ENCODE data around the gene WARS2.

Gene WARS2

GRCh38 chr1:119001181-119002027 is 139.0 kb downstream of the WARS2 start:
- TF ChIP-seq SIN3A (IDR thresholded peaks at IDR 0.05; ENCODE audit: borderline replicate concordance, insufficient read depth, low read length) = no peak
- no peak for TF ChIP-seq FOXP2 (optimal IDR thresholded peaks at IDR 0.05; ENCODE audit: borderline replicate concordance, extremely low read depth, extremely low read length, insufficient read depth)
- no peak for TF ChIP-seq POLR2AphosphoS5 (IDR thresholded peaks at IDR 0.05; ENCODE audit: low read depth, low read length)
- TF ChIP-seq, protein P1, sequence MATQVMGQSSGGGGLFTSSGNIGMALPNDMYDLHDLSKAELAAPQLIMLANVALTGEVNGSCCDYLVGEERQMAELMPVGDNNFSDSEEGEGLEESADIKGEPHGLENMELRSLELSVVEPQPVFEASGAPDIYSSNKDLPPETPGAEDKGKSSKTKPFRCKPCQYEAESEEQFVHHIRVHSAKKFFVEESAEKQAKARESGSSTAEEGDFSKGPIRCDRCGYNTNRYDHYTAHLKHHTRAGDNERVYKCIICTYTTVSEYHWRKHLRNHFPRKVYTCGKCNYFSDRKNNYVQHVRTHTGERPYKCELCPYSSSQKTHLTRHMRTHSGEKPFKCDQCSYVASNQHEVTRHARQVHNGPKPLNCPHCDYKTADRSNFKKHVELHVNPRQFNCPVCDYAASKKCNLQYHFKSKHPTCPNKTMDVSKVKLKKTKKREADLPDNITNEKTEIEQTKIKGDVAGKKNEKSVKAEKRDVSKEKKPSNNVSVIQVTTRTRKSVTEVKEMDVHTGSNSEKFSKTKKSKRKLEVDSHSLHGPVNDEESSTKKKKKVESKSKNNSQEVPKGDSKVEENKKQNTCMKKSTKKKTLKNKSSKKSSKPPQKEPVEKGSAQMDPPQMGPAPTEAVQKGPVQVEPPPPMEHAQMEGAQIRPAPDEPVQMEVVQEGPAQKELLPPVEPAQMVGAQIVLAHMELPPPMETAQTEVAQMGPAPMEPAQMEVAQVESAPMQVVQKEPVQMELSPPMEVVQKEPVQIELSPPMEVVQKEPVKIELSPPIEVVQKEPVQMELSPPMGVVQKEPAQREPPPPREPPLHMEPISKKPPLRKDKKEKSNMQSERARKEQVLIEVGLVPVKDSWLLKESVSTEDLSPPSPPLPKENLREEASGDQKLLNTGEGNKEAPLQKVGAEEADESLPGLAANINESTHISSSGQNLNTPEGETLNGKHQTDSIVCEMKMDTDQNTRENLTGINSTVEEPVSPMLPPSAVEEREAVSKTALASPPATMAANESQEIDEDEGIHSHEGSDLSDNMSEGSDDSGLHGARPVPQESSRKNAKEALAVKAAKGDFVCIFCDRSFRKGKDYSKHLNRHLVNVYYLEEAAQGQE (IDR thresholded peaks at IDR 0.05; ENCODE audit: insufficient read depth in 1 of 2, low read depth in 2 of 2, low read length in 2 of 2) = no peak
- no peak for TF ChIP-seq TAF1 (IDR thresholded peaks at IDR 0.05; ENCODE audit: borderline replicate concordance, insufficient read depth, low read length)

GRCh38 chr1:119000371-119001180 is 139.9 kb downstream of the WARS2 start:
- TF ChIP-seq TAF1 (IDR thresholded peaks at IDR 0.05; ENCODE audit: borderline replicate concordance, insufficient read depth, low read length) = no peak
- no peak for TF ChIP-seq POLR2AphosphoS5 (IDR thresholded peaks at IDR 0.05; ENCODE audit: low read depth, low read length)
- TF ChIP-seq FOXP2 (optimal IDR thresholded peaks at IDR 0.05; ENCODE audit: borderline replicate concordance, extremely low read depth, extremely low read length, insufficient read depth) = no peak
- TF ChIP-seq, protein P1 (IDR thresholded peaks at IDR 0.05; ENCODE audit: insufficient read depth in 1 of 2, low read depth in 2 of 2, low read length in 2 of 2) = no peak
- TF ChIP-seq SIN3A (IDR thresholded peaks at IDR 0.05; ENCODE audit: borderline replicate concordance, insufficient read depth, low read length) = no peak

GRCh38 chr1:118999348-119000071 is 140.9 kb downstream of the WARS2 start:
- TF ChIP-seq FOXP2 (optimal IDR thresholded peaks at IDR 0.05; ENCODE audit: borderline replicate concordance, extremely low read depth, extremely low read length, insufficient read depth) = no peak
- TF ChIP-seq SIN3A (IDR thresholded peaks at IDR 0.05; ENCODE audit: borderline replicate concordance, insufficient read depth, low read length) = no peak
- no peak for TF ChIP-seq TAF1 (IDR thresholded peaks at IDR 0.05; ENCODE audit: borderline replicate concordance, insufficient read depth, low read length)
- TF ChIP-seq, protein P1 (IDR thresholded peaks at IDR 0.05; ENCODE audit: insufficient read depth in 1 of 2, low read depth in 2 of 2, low read length in 2 of 2) = no peak
- no peak for TF ChIP-seq POLR2AphosphoS5 (IDR thresholded peaks at IDR 0.05; ENCODE audit: low read depth, low read length)

DNA sequence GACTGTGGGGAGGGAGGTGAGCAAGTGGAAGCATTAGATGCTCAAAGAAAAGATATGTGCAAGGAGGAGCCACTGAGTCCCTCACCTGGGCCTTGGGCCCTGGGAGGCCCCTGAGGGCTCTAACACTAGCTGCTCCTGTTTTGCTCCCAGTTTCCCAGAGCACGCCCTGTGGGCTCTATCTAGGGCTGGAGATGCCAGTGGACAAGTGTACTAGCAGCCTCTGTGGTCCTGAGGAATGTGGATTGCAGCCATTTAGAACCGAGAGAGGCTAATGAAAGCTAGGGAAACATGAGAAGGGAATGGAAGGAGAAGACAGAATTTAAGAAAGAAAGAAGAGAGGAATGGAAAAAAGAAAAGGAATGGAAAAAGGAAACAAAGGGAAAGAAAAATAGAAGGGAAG is 142.3 kb downstream of the WARS2 start:
- no peak for TF ChIP-seq TAF1 (IDR thresholded peaks at IDR 0.05; ENCODE audit: borderline replicate concordance, insufficient read depth, low read length)
- no peak for TF ChIP-seq FOXP2 (optimal IDR thresholded peaks at IDR 0.05; ENCODE audit: borderline replicate concordance, extremely low read depth, extremely low read length, insufficient read depth)

- no peak for TF ChIP-seq TAF1 (IDR thresholded peaks at IDR 0.05; ENCODE audit: borderline replicate concordance, insufficient read depth, low read length)
- no peak for TF ChIP-seq FOXP2 (optimal IDR thresholded peaks at IDR 0.05; ENCODE audit: borderline replicate concordance, extremely low read depth, extremely low read length, insufficient read depth)
- TF ChIP-seq, protein P1 (IDR thresholded peaks at IDR 0.05; ENCODE audit: insufficient read depth in 1 of 2, low read depth in 2 of 2, low read length in 2 of 2) = no peak
- TF ChIP-seq POLR2AphosphoS5 (IDR thresholded peaks at IDR 0.05; ENCODE audit: low read depth, low read length) = no peak
These were observed 143.2 kb downstream of the WARS2 start for GRCh38 chr1:118997225-118997624.
